Transverse colon (tissue), 4 donors: ENCODE measurements around the gene LARP6. TPM values are rescaled to one million over a fixed set of nuclear protein-coding genes. Genes with fewer than 3 reads are reported as not detected.
"Not testable (repeated sequence)": the region's sequence is repeated elsewhere in the genome, so short reads cannot be mapped to it uniquely, and the experiment has no call there.

ENCODE experiments used
- DNase-seq: peaks from one replicate; pipeline ENCODE4 v3.0.0-alpha.2; 2019
- H3K27ac ChIP-seq, 4 donors: fragments of 200-600 bp; sonication (generic); 2 replicates each; pipeline ENCODE4 v1.5.1; 2016 to 2018; ENCODE audit warnings: inconsistent platforms in 4 of 4
- H3K27me3 ChIP-seq: fragments of 200-600 bp; sonication (generic); 2 replicates; pipeline ENCODE4 v1.5.1; 2017; ENCODE audit warnings: inconsistent platforms
- H3K36me3 ChIP-seq, 4 donors: fragments of 200-600 bp; sonication (generic); 2 replicates each; pipeline ENCODE4 v1.5.1; 2017 to 2019; ENCODE audit warnings: inconsistent platforms in 4 of 4
- H3K4me1 ChIP-seq, 4 donors: fragments of 200-600 bp; sonication (generic); 2 replicates each; pipeline ENCODE4 v1.5.1; 2017 to 2020; ENCODE audit warnings: inconsistent platforms in 4 of 4
- H3K4me3 ChIP-seq, 4 donors: fragments of 200-600 bp; sonication (generic); 1 replicate in 1 of 4; 2 replicates in 3 of 4; pipeline versions ENCODE4 v1.5.1 to v1.6.1; 2017 to 2019; ENCODE audit warnings: inconsistent platforms in 4 of 4
- H3K9me3 ChIP-seq, 2 donors: fragments of 200-600 bp; sonication (generic); 2 replicates each; pipeline ENCODE4 v1.5.1; 2017 to 2019; ENCODE audit warnings: inconsistent platforms in 2 of 2
- EP300 ChIP-seq: sonication (generic); formaldehyde crosslinking; IDR thresholded peaks from one replicate; pipeline ENCODE4 v1.6.1; 2017; ENCODE audit warnings: antibody characterized with exemption, low read depth
- POLR2A ChIP-seq: fragments of 450-650 bp; IDR thresholded peaks from one replicate; pipeline ENCODE4 v1.6.1; 2016; ENCODE audit warnings: antibody characterized with exemption, mild to moderate bottlenecking, moderate library complexity
- POLR2AphosphoS5 ChIP-seq, 3 donors: sonication (generic); formaldehyde crosslinking; IDR thresholded peaks; one replicate each; pipeline ENCODE4 v1.6.1; 2016; ENCODE audit warnings: antibody characterized with exemption in 3 of 3
- WGBS, 2 donors: methylation state at CpG; one replicate each; pipeline ENCODE4 v1.1.5; 2018; ENCODE audit warnings: low coverage in 1 of 2; 5-methylcytosine and 5-hydroxymethylcytosine counted together
- in situ Hi-C, 4 donors: fragments of 200-750 bp; cut with MboI; loops; one replicate each; pipeline versions ENCODE4 v1.15.0 to v1.15.1; 2017; ENCODE audit warnings: low sequenced_read_pairs in 3 of 4, low pct_ligation_motif_present in 1 of 4, low pct_unique_long_range_greater_than_20kb in 1 of 4
- intact Hi-C: fragments of 100-400 bp; cut with DNase I; formaldehyde crosslinking; loops from one replicate; pipeline ENCODE4 v1.15.1; 2023; ENCODE audit warnings: low total_unique reads
- total RNA-seq, 4 donors: library from RNA; depleted of rRNA; stranded (reverse); fragments of >200 nt; gene quantifications; one replicate each; pipeline ENCODE4 v1.1.0, GENCODE V29; 2016
- TF ChIP-seq, protein P1 (sequence below), 5 experiments: fragments of 200-600 bp in 3 of 5; fragments of 450-650 bp in 2 of 5; sonication (generic) in 3 of 5; IDR thresholded peaks; 1 replicate in 2 of 5; 2 replicates in 3 of 5; pipeline ENCODE4 v1.5.1; 2016 to 2017; ENCODE audit warnings: antibody characterized with exemption in 5 of 5, inconsistent platforms in 3 of 5, mild to moderate bottlenecking in 2 of 5, moderate library complexity in 1 of 5

The LARP6 gene
- total RNA-seq, 4 donors from 2014 or later = 0.75 to 41.0 (median 8.3) TPM

GRCh38 chr15:70863450-70864218 is 9.7 kb upstream of the LARP6 start:
- Histone ChIP-seq H3K9me3 (no peaks in the 10 kb centered on the region), H3K27me3 (no peaks in the 10 kb centered on the region), H3K4me1 (no peaks in the 10 kb centered on the region), H3K27ac (peak overlapping the region in 1 of 4 donors; percentile 11), H3K4me3 (no peak overlapping the region), H3K36me3 (no peaks in the 10 kb centered on the region)
- in situ Hi-C loops (no loop called here), intact Hi-C loops (no loop called here)
- TF ChIP-seq, protein P1, sequence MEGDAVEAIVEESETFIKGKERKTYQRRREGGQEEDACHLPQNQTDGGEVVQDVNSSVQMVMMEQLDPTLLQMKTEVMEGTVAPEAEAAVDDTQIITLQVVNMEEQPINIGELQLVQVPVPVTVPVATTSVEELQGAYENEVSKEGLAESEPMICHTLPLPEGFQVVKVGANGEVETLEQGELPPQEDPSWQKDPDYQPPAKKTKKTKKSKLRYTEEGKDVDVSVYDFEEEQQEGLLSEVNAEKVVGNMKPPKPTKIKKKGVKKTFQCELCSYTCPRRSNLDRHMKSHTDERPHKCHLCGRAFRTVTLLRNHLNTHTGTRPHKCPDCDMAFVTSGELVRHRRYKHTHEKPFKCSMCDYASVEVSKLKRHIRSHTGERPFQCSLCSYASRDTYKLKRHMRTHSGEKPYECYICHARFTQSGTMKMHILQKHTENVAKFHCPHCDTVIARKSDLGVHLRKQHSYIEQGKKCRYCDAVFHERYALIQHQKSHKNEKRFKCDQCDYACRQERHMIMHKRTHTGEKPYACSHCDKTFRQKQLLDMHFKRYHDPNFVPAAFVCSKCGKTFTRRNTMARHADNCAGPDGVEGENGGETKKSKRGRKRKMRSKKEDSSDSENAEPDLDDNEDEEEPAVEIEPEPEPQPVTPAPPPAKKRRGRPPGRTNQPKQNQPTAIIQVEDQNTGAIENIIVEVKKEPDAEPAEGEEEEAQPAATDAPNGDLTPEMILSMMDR (IDR thresholded peaks at IDR 0.05) = no peak
- TF ChIP-seq EP300 = no peak
- TF ChIP-seq POLR2AphosphoS5 (IDR thresholded peaks at IDR 0.05) = no peak
- WGBS, 2 donors = 72% methylated on average over 4 of the region's 4 CpGs; no CpG with 5 or more reads in 1 of the 2 donors
- no peak for DNase-seq

GRCh38 chr15:70859998-70860397 is 6.0 kb upstream of the LARP6 start:
- no peak overlapping the region for H3K27ac ChIP-seq
- no peak for DNase-seq
- intact Hi-C loops (no loop called here), in situ Hi-C loops (no loop called here)
- WGBS, 2 donors = 91% methylated on average over 11 of the region's 11 CpGs; no CpG with 5 or more reads in 1 of the 2 donors
- no peaks in the 10 kb centered on the region for H3K9me3 ChIP-seq
- H3K27me3 ChIP-seq = peaks cover 9% of the 10 kb centered on the region
- no peaks in the 10 kb centered on the region for H3K4me1 ChIP-seq
- no peak overlapping the region for H3K4me3 ChIP-seq
- H3K36me3 ChIP-seq = no peaks in the 10 kb centered on the region
- TF ChIP-seq, protein P1 (IDR thresholded peaks at IDR 0.05) = no peak
- no peak for TF ChIP-seq POLR2AphosphoS5 (IDR thresholded peaks at IDR 0.05)
- no peak for TF ChIP-seq EP300
- no peak for TF ChIP-seq POLR2A

DNA sequence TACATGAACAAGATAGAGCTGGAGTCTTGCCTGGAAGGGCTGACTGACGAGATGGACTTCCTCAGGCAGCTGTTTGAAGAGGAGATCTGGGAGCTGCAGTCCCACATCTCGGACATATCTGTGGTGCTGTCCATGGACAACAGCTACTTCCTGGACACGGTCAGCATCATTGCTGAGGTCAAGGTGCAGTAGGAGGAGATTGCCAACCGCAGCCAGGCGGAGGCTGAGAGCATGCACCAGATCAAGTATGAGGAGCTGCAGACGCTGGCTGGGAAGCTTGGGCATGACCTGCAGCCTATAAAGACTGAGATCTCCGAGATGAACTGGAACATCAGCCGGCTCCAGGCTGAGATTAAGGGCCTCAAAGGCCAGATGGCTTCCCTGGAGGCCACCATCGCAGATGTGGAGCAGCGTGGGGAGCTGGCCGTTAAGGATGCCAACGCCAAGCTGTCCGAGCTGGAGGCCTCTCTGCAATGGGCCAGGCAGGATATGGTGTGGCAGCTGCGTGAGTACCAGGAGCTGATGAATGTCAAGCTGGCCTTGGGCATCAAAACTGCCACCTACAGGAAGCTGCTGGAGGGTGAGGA is 5.5 kb upstream of the LARP6 start:
- in situ Hi-C loops = no loop called here
- no peaks in the 10 kb centered on the region for H3K36me3 ChIP-seq
- H3K4me1 ChIP-seq = peaks cover 0 to 4% (median 0%) of the 10 kb centered on the region in 4 donors
- no peak overlapping the region for H3K4me3 ChIP-seq
- 70 to 88% methylated on average over 4 to 14 of the region's 14 CpGs for WGBS, 2 donors
- H3K27ac ChIP-seq = no peak overlapping the region
- H3K27me3 ChIP-seq = peaks cover 15% of the 10 kb centered on the region
- intact Hi-C loops = no loop called here
- no peaks in the 10 kb centered on the region for H3K9me3 ChIP-seq
- TF ChIP-seq POLR2AphosphoS5 (IDR thresholded peaks at IDR 0.05) (no peak), POLR2A (no peak), EP300 (no peak)
- TF ChIP-seq, protein P1 (IDR thresholded peaks at IDR 0.05) = no peak
- no peak for DNase-seq

DNA sequence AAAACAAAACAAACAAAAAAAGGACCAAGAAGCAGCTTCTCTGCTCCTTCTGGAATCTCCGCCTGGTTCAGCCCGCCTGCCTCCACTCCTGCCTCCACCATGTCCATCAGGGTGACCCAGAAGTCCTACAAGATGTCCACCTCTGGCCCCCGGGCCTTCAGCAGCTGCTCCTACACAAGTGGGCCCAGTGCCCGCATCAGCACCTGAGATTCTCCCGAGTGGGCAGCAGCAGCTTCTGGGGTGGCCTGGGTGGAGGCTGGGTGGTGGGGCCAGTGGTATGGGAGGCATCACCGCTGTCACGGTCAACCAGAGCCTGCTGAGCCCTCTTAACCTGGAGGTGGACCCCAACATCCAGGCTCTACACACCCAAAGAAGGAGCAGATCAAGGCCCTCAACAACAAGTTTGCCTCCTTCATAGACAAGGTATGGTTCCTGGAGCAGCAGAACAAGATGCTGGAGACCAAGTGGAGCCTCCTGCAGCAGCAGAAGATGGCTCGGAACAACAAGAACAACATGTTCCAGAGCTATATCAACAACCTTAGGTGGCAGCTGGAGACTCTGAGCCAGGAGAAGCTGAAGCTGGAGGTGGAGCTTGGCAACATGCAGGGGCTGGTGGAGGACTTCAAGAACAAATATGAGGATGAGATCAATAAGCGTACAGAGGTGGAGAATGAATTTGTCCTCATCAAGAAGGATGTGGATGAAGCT is 4.8 kb upstream of the LARP6 start:
- WGBS, 2 donors = 92 to 94% methylated on average over 2 to 9 of the region's 9 CpGs
- H3K4me1 ChIP-seq, H3K9me3 ChIP-seq, H3K27ac ChIP-seq, H3K4me3 ChIP-seq, intact Hi-C loops, in situ Hi-C loops, DNase-seq, H3K36me3 ChIP-seq: not testable (repeated sequence)
- H3K27me3 ChIP-seq = peaks cover 20% of the 10 kb centered on the region
